Glomerular endothelial cell (primary cell): ENCODE data around the gene AFG1L. TPM values are rescaled to one million over a fixed set of nuclear protein-coding genes. Genes with fewer than 3 reads are reported as not detected.
"Not testable (repeated sequence)": the region's sequence is repeated elsewhere in the genome, so short reads cannot be mapped to it uniquely, and the experiment has no call there.

Experiments used
- DNase-seq: peaks from one replicate; pipeline ENCODE4 v3.0.0-alpha.2; 2011; ENCODE audit warnings: low read depth, low spot score; ENCODE audit errors: extremely low read depth
- total RNA-seq: library from RNA; depleted of rRNA; stranded (reverse); fragments of >200 nt; gene quantifications from 2 replicates; pipeline ENCODE4 v1.2.3, GENCODE V29; 2015

The AFG1L gene
- total RNA-seq, 1 donor from 2014 or later = 1.5 TPM

DNA sequence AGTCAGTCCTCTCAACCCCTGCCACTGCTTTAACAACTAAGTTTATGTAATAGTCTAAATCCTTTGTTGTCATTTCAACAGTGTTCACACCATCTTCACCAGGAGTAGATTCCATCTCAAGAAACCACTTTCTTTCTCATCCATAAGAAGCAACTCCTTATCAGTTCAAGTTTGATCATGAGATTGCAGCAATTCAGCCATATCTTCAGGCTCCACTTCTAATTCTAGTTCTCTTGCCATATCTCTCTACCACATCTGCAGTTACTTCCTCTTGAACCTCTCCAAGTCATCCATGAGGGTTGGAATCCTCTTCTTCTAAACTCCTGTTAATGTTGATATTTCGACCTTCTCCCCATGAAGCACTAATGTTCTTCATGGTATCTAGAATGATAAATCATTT, 208.0 kb downstream of the AFG1L start:
- DNase-seq = no peak

DNA sequence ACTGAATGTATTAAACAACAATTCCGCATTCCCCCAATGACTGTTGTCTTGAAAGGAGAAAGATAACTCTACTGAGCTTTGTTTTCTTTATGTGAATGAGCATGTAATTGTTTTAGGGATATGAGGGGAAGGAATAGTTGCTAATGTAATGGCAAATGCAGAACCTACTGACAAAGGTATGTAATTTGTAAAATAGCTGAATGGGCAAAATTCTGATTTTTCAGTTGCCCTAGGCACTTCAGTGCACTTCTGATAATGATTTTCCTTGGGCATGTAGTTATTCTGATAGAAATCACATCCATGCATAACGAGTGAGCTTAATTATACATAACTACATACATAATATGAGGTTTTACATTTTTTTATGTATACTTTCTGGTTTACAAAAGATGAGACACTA, 212.5 kb downstream of the AFG1L start:
- no peak for DNase-seq

DNA sequence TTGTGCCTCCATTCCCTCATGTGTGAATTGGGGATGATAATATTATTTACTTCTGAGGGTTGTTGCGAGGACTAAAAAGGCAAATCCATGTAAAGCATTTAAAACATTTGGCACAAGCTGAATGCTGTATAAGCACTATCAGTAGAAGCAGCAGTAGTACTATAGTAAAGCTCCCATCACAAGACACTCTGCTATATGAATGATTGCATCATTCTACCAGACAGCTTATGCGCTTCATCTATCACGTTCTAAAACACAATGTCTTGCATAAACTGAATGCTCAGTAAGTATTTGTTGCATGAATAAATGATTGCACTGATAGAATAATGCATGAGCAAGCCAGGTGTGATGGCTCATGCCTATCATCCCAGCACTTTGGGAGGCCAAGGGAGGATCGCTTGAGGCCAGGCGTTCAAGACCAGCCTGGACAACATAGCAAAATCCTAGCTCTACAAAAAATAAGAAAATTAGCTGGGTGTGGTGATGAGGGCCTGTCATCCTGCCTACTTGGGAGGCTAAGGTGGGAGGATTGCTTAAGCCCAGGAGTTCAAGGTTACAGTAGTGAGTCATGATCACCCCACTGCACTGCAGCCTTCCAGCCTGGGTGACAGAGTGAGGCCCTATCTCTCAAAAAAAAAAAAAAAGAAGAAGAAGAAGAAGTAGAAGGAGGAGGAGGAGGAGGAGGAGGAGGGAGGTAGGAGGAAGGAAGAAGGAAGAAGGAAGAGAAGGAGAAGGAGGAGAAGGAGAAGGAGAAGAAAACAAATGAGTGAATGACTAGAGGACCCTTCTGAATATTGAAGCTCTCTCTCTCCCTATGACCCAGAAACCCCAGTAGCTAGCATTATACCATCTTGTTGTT, 215.8 kb downstream of the AFG1L start:
- DNase-seq = no peak

- no peak for DNase-seq
Measured at GRCh38 chr6:108518714-108519576, 224.1 kb downstream of the AFG1L start.

- no peak for DNase-seq
Measured at GRCh38 chr6:108521616-108522107, 226.8 kb downstream of the AFG1L start.

DNA sequence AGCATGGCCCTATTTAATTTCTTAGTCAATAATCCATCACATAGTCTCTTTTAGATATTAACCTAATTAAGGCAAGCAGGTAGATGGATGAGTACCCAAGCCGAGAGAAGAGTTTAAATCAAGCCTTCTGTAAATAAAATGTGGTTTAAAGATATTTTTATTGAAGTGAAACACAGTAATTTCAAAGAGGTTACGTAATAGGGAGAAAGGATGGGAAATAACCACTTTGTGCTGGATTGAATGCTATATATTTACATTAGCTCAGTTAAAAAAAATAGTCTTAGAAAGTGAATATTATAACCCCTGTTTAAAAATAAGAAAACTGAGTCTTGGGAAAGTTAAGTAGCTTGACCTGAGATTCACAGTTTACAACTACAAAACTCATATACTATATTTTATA, 228.8 kb downstream of the AFG1L start:
- DNase-seq = no peak

GRCh38 chr6:108524528-108525248, 229.8 kb downstream of the AFG1L start:
- DNase-seq = no peak

DNA sequence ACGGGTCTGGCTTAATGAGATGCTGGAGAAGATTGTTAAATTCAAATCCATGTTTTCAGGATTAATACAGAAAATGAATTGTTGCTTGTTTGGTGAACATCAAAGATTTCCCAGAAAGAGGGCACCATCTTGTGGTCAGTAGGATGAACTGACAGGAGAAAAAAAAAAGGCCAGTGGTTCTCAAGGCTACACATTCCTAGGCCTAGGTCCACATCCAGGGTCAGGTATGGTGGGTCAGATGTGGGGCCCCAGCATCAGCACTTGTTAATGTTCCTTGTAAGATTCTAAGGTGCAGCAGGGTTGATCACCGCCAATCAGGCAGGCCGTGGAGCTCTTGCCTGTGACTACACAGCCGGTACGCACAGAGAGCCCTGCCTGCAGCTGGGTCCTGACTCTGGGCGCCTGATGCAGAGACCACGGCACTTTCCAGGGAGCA, 231.9 kb downstream of the AFG1L start:
- no peak for DNase-seq

- no peak for DNase-seq
Measured at GRCh38 chr6:108528878-108529277, 234.0 kb downstream of the AFG1L start.

- no peak for DNase-seq
Measured at GRCh38 chr6:108531332-108531731, 236.5 kb downstream of the AFG1L start.

DNA sequence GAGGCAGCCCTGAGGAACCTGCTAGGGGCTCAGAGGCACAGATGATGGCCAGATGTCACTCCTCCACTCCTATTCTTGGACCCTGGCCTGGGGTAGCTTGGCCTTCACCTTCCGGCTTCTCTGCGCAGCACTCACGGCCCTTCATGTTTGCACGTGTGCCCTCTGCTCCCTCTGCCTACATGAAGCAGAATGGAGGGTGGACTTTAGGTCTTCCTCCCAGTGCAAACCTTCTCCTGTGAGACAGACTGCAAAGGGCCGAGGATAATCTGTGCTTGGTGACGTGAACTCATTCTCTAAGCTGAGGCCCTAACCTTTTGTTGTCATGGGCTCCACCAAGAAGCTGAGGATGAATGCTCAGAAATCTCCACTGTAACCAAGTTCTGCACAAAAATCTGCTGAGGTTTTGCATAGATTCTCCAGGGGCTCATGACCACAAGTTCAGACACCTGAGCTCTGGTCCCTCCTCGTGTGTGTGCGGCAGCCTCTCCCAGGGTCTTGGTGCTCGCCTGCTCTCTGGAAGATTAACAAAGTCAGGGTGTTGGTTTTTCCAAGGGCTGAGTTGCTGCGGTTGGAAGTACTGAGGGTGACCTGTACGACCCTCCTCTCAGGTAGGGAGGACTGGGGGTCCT, 240.4 kb downstream of the AFG1L start:
- DNase-seq = no peak

- not testable (repeated sequence) for DNase-seq
Measured at GRCh38 chr6:108535920-108536535, 241.2 kb downstream of the AFG1L start.

DNA sequence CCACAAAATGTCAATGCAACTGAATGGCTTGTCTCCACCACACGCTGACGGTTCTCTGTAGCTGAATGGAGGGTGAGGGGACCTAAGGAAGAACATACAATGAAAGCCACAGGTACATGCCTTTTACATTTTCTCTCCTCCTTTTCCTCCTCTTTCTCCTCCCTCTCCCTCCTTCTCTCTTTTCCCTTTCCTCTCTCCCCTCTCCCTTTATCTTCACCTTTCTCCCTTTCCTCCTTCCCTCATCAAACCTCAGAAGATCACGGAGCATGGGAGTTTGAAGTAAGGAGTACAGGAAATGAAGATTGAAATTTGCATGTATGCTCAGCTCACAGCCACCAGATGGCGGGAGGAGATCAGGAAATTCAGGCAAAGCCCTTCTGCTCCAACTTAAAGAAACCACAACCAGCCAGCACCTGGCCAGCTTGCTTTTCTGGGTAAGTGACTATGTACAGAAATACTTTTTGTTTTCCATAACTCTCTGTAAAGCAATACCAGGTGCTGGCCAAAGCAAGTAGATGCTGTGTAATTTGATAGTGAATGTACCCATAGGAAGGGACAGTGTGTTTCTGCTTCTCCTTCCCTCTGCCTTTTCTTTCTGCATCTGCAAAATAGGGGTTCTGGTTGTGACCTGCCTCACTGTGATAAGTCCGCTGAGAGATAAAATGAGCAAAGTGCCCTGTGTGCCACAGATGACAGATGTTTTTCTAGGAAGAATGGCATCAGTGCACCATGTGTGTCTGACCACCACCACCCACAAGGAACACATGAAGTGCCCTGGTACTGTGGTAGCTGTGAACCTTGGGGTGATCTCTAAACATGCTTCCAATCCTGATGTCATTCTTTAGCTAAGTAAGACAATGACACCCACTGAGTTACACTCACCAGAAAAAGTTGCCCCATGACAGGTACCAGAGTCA, 247.2 kb downstream of the AFG1L start:
- DNase-seq = no peak

DNA sequence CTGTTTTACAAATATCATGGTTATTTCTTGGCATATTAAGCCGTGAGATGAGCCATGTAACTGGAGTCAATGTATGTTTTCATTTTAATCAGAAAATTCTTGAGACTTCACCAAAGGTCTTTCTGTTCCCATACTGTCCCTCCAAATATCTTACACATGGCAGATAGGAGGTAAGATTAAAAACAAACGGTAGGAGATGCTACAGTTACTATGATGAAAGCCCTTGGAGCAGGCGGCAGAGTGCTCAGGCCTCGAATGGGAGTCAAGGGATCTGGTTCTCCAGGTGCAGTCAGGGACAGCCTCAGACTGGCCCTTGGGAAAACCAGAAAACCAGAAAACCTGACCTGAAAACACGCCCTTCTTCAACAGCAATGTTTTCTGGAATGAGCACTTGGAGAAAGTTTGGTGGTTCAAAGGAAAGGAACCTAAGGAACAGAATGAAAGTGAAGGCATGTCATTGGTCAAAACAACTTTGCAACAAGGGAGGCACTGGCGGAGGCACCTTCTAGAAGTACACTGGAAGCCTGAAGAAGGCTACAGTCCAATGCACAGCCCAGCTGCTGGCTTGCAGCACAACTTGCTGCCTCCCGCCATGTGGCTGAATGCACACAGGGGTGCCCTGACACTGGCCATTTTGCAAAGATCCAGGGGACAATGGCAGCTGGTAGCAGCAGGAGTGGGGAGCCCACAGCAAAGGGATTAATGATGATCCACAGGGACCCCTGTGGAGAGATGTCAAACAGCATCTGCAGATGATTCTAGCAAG, 248.5 kb downstream of the AFG1L start:
- DNase-seq = no peak

DNA sequence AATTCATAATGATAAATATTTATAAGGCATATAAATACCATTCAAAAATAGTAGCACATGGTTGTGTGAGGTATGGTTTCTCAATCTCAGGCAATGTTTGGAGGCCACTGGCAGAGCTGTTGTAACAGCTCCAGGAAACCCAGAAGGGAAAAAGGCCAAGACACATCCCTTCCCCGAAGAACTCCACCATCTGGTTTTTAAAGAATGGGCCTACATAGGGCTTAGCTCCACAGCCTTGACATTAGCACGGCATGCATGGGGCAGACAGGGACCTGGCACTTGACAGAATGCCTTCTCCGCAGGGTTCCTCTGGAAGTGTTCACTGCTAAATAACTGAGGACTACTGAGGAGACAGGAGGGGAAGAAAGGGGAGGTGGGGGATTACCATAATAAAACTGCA, 249.8 kb downstream of the AFG1L start:
- DNase-seq = no peak

DNA sequence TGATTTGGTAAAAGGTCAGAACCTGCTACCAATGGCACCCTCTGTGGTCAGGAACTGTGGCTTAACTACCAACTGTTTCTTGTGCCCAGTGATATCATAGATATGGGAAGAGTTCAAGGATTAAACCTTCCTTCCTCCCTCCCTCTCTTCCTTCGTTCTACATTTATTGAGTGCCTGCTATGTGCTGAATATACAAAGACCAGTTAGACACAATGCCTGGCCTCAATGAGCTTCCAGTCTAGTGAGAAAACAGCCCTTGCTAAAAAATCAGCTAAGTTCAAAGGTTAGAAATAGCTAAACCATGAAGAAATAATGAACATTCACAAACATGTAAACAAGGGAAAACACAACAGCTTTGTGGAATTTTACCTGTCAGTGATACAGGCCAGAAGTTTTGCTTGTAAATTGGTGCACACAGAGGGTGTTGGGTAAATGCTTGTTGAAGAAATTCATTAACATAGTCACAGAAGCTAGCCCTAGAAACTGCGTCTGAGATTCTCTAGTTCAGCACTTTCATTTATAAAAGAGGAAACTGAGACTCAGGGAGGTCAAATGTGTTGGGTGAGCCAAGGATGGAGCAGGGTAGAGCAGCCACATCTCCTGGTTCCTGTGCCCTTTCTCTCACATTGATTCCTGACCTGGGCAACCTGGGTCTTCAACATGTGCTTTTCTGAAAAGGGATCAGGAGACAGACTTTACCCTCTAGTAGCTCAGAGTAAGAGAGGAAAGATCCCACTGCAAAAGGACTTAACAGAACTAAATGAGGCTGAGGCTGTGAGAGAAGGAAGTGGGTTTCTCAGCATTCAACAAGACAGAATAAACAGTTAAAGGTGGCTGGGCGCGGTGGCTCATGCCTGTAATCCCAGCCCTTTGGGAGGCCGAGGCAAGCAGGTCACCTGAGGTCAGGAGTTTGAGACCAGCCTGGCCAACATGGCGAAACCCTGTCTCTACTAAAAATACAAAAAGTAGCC, 251.5 kb downstream of the AFG1L start:
- DNase-seq = no peak

- DNase-seq = no peak
Measured at GRCh38 chr6:108549241-108549640, 254.4 kb downstream of the AFG1L start.
